Mesenteric fat pad (tissue), 1 donor: ENCODE measurements around the gene PRKCQ. TPM values are rescaled to one million over a fixed set of nuclear protein-coding genes. Genes with fewer than 3 reads are reported as not detected.
"Not testable (repeated sequence)": the region's sequence is repeated elsewhere in the genome, so short reads cannot be mapped to it uniquely, and the experiment has no call there.

Source experiments
- DNase-seq: peaks from one replicate; pipeline ENCODE4 v3.0.0-alpha.2; 2020; ENCODE audit warnings: low spot score
- total RNA-seq: library from RNA; stranded (reverse); fragmentation: NEBNext Ultra II Directional; extraction: Animal tissue kit (Norgen Biotek cat#: 25700); gene quantifications from one replicate; pipeline ENCODE4 v1.2.1, GENCODE V29; 2021
- donor health status: DM: yes; HTN: yes; CAD: no.

Gene PRKCQ
- total RNA-seq, 1 donor from 2014 or later, result 0.35 TPM

- DNase-seq, result no peak
Observed at GRCh38 chr10:6460861-6461409, 119.1 kb downstream of the PRKCQ start.

DNA sequence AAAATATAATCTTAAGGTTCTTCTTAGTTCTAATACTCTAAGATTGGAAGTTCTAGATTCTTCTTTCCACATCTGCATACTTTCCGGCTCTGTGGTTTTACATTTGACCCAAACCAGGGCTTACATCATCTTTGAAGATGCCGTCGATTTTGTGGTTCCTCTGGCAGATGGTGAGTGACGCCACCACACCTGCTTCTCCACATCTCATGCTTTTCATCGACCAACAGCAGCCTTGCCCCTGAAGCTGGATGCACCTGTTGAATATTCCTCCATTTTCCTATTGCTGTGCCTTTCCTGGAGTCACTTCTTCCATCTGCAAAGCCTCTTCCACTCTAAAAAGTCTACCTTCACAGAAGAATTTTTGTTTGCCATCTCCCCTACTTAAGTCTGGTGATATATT, 121.3 kb downstream of the PRKCQ start:
- no peak for DNase-seq

GRCh38 chr10:6457376-6457775, 122.7 kb downstream of the PRKCQ start:
- no peak for DNase-seq

GRCh38 chr10:6456067-6456466, 124.0 kb downstream of the PRKCQ start:
- DNase-seq, result no peak

DNA sequence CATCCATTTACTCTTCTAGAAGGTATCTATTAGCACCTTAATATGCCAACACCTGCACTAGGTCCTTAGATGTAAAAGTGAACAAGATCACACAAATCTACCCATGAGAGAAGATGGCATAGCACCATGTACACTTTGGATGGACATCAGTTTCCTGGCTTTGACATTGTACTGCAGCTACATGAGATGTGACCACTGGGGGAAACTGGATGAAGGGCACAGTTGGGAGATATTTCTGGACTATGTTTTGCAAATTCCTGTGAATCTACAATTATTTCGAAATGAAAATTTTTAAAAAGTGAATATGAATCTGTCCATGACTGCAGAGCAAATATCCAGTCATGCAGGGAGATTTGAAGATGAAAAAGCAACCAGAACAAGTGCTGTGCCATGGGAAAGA, 124.5 kb downstream of the PRKCQ start:
- DNase-seq, result no peak

GRCh38 chr10:6446711-6447110, 133.4 kb downstream of the PRKCQ start:
- no peak for DNase-seq

DNA sequence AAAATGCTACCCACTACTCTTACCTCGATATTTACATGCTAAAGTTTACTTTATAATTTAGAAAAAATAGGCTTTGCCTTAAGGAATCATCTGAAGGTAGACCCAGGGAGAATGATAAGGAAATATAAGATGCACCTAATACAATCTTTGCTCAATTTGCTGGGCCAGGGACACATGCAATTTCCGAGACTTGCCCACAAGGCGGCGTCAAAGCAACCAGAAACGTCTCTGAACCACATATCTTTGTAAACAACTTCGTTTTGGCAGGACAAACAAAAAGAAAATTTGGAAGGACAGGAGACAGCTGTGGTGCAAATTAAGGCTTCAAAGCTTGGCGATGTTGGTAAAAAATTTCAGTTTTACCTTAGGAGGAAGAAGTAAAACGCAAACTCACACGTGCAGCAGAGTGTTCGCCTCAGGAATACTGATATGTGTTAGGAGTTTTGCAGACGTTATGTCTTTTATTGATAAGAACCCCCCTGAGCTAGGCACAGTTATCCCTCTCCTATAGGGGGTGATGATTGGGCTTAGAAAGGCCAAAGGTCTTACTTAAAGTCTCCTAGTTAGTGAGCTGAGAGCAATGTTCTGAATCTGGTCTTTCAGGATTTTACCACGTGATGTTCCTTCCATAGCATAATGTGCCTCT, 134.3 kb downstream of the PRKCQ start:
- no peak for DNase-seq

GRCh38 chr10:6439875-6440274, 140.2 kb downstream of the PRKCQ start:
- not testable (repeated sequence) for DNase-seq

- DNase-seq, result no peak
Observed at GRCh38 chr10:6431861-6432260, 148.2 kb downstream of the PRKCQ start.

GRCh38 chr10:6431186-6431585, 148.9 kb downstream of the PRKCQ start:
- DNase-seq, result no peak

- no peak for DNase-seq
Observed at GRCh38 chr10:6430423-6430980, 149.6 kb downstream of the PRKCQ start.

DNA sequence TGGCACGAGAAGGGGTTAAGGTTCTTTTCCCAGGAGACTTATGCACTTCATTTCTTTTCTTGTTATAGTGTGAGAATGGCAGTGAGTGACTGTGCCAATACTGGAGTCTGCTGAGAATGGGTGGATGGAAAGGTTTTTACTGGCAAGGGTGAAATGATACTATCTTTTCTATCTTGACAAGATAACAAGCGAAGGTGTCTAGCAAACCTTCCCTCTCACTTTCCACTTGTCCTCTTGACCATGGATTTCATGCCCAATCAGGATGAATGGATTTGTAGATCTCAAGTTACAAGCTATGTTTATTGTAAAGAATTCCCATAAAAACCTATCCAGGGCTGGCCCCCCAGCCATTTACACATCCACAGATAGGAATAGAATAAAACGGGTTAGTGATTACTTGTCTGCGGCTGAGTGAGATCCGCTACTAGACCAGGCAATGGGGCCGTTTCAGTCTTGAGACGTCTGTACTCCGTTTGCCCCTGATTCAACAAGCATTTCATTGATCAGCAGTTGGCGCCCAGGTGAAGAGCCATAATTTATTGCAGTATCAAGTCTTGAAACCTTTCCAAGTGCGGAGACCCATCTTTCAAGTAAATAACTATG, 152.6 kb downstream of the PRKCQ start:
- no peak for DNase-seq

- DNase-seq, result no peak
Observed at GRCh38 chr10:6426317-6426716, 153.8 kb downstream of the PRKCQ start.

- no peak for DNase-seq
Observed at GRCh38 chr10:6423413-6424170, 156.5 kb downstream of the PRKCQ start.

DNA sequence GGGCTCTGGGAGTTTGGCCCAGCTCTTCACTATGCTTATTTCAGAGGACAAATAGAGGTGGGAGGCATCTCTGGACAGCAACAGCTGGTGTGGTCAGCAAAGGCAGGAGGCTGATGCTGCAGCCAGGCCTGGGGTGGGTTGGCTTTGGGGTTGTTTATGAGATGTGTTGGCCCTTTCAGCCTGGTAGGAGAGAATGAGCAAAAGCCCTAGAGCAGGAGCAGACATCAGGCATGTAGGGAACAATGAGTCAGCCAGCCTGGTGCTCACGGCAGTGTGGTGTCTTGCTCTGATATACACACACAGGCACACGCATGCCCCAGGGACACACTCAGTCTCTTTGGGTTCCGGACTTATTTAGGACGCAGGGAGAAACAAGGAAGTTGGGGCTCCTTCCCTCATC, 157.1 kb downstream of the PRKCQ start:
- DNase-seq, result no peak

- no peak for DNase-seq
Observed at GRCh38 chr10:6418613-6419216, 161.4 kb downstream of the PRKCQ start.

DNA sequence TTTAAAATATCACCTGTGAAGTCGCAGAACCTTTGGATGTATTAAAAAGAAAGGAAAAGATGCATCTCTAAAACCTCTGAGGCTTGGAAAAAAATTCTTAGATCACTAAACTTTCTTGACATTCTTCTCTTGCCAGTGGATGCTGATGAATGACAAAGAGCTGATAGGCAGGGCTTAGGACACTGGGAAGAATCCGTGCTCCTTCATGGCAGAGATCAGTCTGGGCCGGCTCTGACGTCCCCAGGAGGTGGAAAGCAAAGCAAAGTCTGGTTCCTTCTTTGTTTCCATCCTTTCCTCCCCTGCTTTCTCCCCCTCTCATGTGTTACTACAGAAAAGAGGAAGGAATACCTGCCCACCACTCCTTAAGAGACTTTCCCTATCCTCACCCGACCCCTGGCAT, 161.9 kb downstream of the PRKCQ start:
- no peak for DNase-seq

DNA sequence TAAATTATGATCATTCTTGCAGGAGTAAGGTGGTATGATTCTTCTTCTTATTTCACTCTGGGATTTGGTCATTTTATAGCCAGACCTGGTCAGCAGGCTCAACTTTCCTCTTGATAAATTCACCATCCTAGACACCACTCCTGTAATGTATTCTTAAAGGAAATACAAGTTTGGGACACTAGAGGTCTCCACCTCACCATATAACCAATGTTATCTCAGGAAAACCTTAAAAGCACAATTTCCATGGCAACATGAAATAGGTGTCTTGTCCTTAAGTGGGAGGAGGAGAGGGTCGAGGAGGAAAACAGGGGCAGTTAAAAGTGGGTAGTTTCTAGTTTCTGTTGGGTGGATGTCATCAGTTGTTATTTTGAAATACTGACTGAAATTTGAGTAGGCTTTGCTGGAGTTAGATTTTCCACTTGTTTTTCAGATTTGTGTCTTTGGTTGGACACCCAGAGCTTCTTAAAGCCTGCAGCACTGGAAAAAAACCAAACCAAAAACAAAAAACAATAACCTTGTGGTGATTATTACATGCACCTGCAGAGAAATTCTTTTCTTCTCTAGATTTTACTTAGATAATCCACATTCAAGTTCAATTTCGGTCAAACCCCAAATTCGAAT, 163.1 kb downstream of the PRKCQ start:
- DNase-seq, result no peak

- no peak for DNase-seq
Observed at GRCh38 chr10:6411436-6411835, 168.6 kb downstream of the PRKCQ start.

DNA sequence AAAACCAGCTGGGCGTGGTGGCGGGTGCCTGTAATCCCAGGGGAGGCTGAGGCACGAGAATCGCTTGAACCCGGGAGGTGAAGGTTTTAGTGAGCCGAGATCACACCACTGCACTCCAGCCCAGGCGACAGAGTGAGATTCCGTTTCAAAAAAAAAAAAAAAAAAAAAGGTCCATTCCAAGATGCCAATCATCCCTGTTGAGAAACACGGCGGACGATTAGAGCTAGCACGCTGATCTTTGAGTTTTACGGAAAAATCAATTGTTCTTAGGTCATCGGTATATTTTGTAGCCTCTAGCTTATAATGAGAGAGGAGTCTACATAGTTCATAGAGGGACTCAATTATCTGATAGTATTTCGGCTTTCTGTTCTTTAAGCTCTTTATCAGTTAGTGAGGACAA, 169.2 kb downstream of the PRKCQ start:
- DNase-seq, result no peak
